Kidney epithelial cell (primary cell): ENCODE measurements around the gene GSTM3. TPM values are rescaled to one million over a fixed set of nuclear protein-coding genes. Genes with fewer than 3 reads are reported as not detected.

ENCODE experiments used
- DNase-seq: peaks from one replicate; pipeline ENCODE4 v3.0.0-alpha.2; 2010; ENCODE audit warnings: low read depth
- H3K27me3 ChIP-seq: 2 replicates; pipeline ENCODE4 v1.6.0; 2011; ENCODE audit warnings: low read length; ENCODE audit not compliant: control insufficient read depth, insufficient read depth
- H3K36me3 ChIP-seq: 2 replicates; pipeline ENCODE4 v1.5.1; 2011; ENCODE audit warnings: low read length; ENCODE audit not compliant: control insufficient read depth, insufficient read depth
- H3K4me3 ChIP-seq: 2 replicates; pipeline ENCODE4 v1.5.1; 2011; ENCODE audit warnings: low read depth, mild to moderate bottlenecking, control low read depth, low read length
- CTCF ChIP-seq: IDR thresholded peaks from 2 replicates; pipeline ENCODE4 v1.5.1; 2011; ENCODE audit warnings: mild to moderate bottlenecking, moderate library complexity, low read length, control low read depth, inconsistent platforms; ENCODE audit not compliant: insufficient read depth, poor library complexity, severe bottlenecking
- total RNA-seq: library from RNA; depleted of rRNA; stranded (reverse); fragments of >200 nt; gene quantifications from 2 replicates; pipeline ENCODE4 v1.2.3, GENCODE V29; 2015

The GSTM3 gene
- total RNA-seq, 1 donor from 2014 or later: 30.3 TPM

GRCh38 chr1:109733236-109733870 lies 7.5 kb downstream of the GSTM3 start:
- no peak overlapping the region for H3K4me3 ChIP-seq
- no peaks in the 10 kb centered on the region for H3K27me3 ChIP-seq

GRCh38 chr1:109732390-109732881 lies 8.4 kb downstream of the GSTM3 start:
- Histone ChIP-seq H3K36me3 (no peaks in the 10 kb centered on the region), H3K27me3 (no peaks in the 10 kb centered on the region), H3K4me3 (no peak overlapping the region)
- no peak for DNase-seq
- no peak for TF ChIP-seq CTCF

More at GRCh38 chr1:109733236-109733870, 7.5 kb downstream of the GSTM3 start:
- TF ChIP-seq CTCF: no peak
- no peaks in the 10 kb centered on the region for H3K36me3 ChIP-seq
- no peak for DNase-seq

- Histone ChIP-seq H3K4me3 (no peak overlapping the region), H3K36me3 (no peaks in the 10 kb centered on the region), H3K27me3 (no peaks in the 10 kb centered on the region)
- DNase-seq: no peak
- TF ChIP-seq CTCF: no peak
Measured at GRCh38 chr1:109730666-109731065, 10.2 kb downstream of the GSTM3 start.

GRCh38 chr1:109728870-109729269 lies 12.0 kb downstream of the GSTM3 start:
- H3K4me3 ChIP-seq: no peak overlapping the region
- H3K27me3 ChIP-seq: no peaks in the 10 kb centered on the region
- no peak for TF ChIP-seq CTCF
- no peaks in the 10 kb centered on the region for H3K36me3 ChIP-seq
- DNase-seq: no peak

- H3K4me3 ChIP-seq: no peak overlapping the region
- H3K27me3 ChIP-seq: no peaks in the 10 kb centered on the region
- no peaks in the 10 kb centered on the region for H3K36me3 ChIP-seq
- DNase-seq: no peak
- no peak for TF ChIP-seq CTCF
Measured at GRCh38 chr1:109726728-109727373, 14.0 kb downstream of the GSTM3 start.
